HG03354 (cell line): Measurements from ENCODE around the gene NDUFS7.

Experiments
- ATAC-seq: cut with Tn5 transposase; IDR thresholded peaks from one replicate; pipeline ENCODE4 v1.9.1; 2021; ENCODE audit warnings: mild to moderate bottlenecking; ENCODE audit not compliant: unreplicated experiment, poor library complexity, severe bottlenecking

NDUFS7 gene

GRCh38 chr19:1383312-1384084, at the start of gene NDUFS7:
TSS of gene NDUFS7 (plus strand) at chr19:1383907. CDS start at chr19:1383927, 20 bp downstream.
- peak; percentile 72 for ATAC-seq

- ATAC-seq, result no peak
Observed at GRCh38 chr19:1336079-1336684, 47.5 kb upstream of the NDUFS7 start.

GRCh38 chr19:1340681-1341469, 42.8 kb upstream of the NDUFS7 start:
- no peak for ATAC-seq

- no peak for ATAC-seq
Observed at GRCh38 chr19:1343041-1343440, 40.7 kb upstream of the NDUFS7 start.

GRCh38 chr19:1349211-1349610, 34.5 kb upstream of the NDUFS7 start:
- no peak for ATAC-seq

- ATAC-seq, result no peak
Observed at GRCh38 chr19:1350867-1351266, 32.8 kb upstream of the NDUFS7 start.

GRCh38 chr19:1351381-1351851, 32.3 kb upstream of the NDUFS7 start:
- ATAC-seq, result no peak

- no peak for ATAC-seq
Observed at GRCh38 chr19:1353144-1353543, 30.6 kb upstream of the NDUFS7 start.

- peak; percentile 36 for ATAC-seq
Observed at GRCh38 chr19:1354970-1355567, 28.6 kb upstream of the NDUFS7 start.

GRCh38 chr19:1355568-1356507, 27.9 kb upstream of the NDUFS7 start:
- no peak for ATAC-seq

- ATAC-seq, result no peak
Observed at GRCh38 chr19:1356508-1356865, 27.2 kb upstream of the NDUFS7 start.

GRCh38 chr19:1357531-1358109, 26.1 kb upstream of the NDUFS7 start:
- ATAC-seq, result no peak

- ATAC-seq, result no peak
Observed at GRCh38 chr19:1360126-1360817, 23.4 kb upstream of the NDUFS7 start.

- no peak for ATAC-seq
Observed at GRCh38 chr19:1360818-1361461, 22.8 kb upstream of the NDUFS7 start.

- ATAC-seq, result no peak
Observed at GRCh38 chr19:1361601-1362386, 21.9 kb upstream of the NDUFS7 start.

GRCh38 chr19:1362387-1363257, 21.1 kb upstream of the NDUFS7 start:
- no peak for ATAC-seq
